Central memory CD4-positive, alpha-beta T cell (primary cell): ENCODE measurements around the gene CASP9.

ENCODE experiments used
- DNase-seq: peaks from one replicate; pipeline ENCODE4 v3.0.0; 2022
- total RNA-seq, 3 experiments: gene quantifications; one replicate each; lab custom pipeline; 2026; lab: John Stamatoyannopoulos, UW

Gene CASP9
- 3.8 to 11.9 (median 7.3) reads per million in 3 experiments for total RNA-seq

- DNase-seq: no peak
Measured at GRCh38 chr1:15524021-15524282, at the start of gene CASP9. CASP9 (minus strand) TSS chr1:15524215; CDS start chr1:15524200, 15 bp downstream.

GRCh38 chr1:15573477-15573876, 49.5 kb upstream of the CASP9 start:
- no peak for DNase-seq

GRCh38 chr1:15571266-15571665, 47.3 kb upstream of the CASP9 start:
- DNase-seq: no peak

GRCh38 chr1:15570861-15571260, 46.8 kb upstream of the CASP9 start:
- DNase-seq: no peak

GRCh38 chr1:15568387-15569073, 44.5 kb upstream of the CASP9 start:
- DNase-seq: no peak

GRCh38 chr1:15559189-15559810, 35.3 kb upstream of the CASP9 start:
- no peak for DNase-seq

GRCh38 chr1:15558516-15558915, 34.5 kb upstream of the CASP9 start:
- no peak for DNase-seq

- no peak for DNase-seq
Measured at GRCh38 chr1:15557594-15557993, 33.6 kb upstream of the CASP9 start.

- no peak for DNase-seq
Measured at GRCh38 chr1:15557008-15557407, 33.0 kb upstream of the CASP9 start.

GRCh38 chr1:15550573-15550972, 26.6 kb upstream of the CASP9 start:
- no peak for DNase-seq

- no peak for DNase-seq
Measured at GRCh38 chr1:15546641-15547040, 22.6 kb upstream of the CASP9 start.

GRCh38 chr1:15543589-15544568, 19.9 kb upstream of the CASP9 start:
- DNase-seq: no peak

GRCh38 chr1:15543251-15543588, 19.2 kb upstream of the CASP9 start:
- DNase-seq: no peak

- no peak for DNase-seq
Measured at GRCh38 chr1:15542388-15543250, 18.6 kb upstream of the CASP9 start.

GRCh38 chr1:15541231-15541792, 17.3 kb upstream of the CASP9 start:
- DNase-seq: no peak

GRCh38 chr1:15540186-15540585, 16.2 kb upstream of the CASP9 start:
- no peak for DNase-seq

GRCh38 chr1:15538771-15539170, 14.8 kb upstream of the CASP9 start:
- no peak for DNase-seq

GRCh38 chr1:15531682-15532081, 7.7 kb upstream of the CASP9 start:
- no peak for DNase-seq

GRCh38 chr1:15531003-15531402, 7.0 kb upstream of the CASP9 start:
- DNase-seq: no peak

- DNase-seq: peak; percentile 98
Measured at GRCh38 chr1:15526490-15527339, 2.7 kb upstream of the CASP9 start, which contains the start of gene DNAJC16. DNAJC16 (plus strand) TSS chr1:15526848; CDS start chr1:15529106, 2,258 bp downstream.

- DNase-seq: no peak
Measured at GRCh38 chr1:15526021-15526489, 2.0 kb upstream of the CASP9 start.
